ENCODE data around the gene ABCA2.

ABCA2 gene

GRCh38 chr9:136960212-136960937 is 67.7 kb downstream of the ABCA2 start:
- peak; percentile 46 for DNase-seq

- DNase-seq: no peak
Observed at GRCh38 chr9:136958898-136959850, 68.9 kb downstream of the ABCA2 start.

GRCh38 chr9:136958473-136958872 is 69.6 kb downstream of the ABCA2 start:
- no peak for DNase-seq

GRCh38 chr9:136957901-136958300 is 70.1 kb downstream of the ABCA2 start:
- DNase-seq: no peak

- no peak for DNase-seq
Observed at GRCh38 chr9:136957461-136957860, 70.6 kb downstream of the ABCA2 start.

Measured in central memory CD4-positive, alpha-beta T cell (primary cell).